HL-60 (cell line): ENCODE measurements around the gene CCDC51.

Experiments
- GABPA ChIP-seq: IDR thresholded peaks from 2 replicates; pipeline ENCODE4 v1.6.1; 2012; ENCODE audit warnings: low read depth
- POLR2AphosphoS5 ChIP-seq: IDR thresholded peaks from 2 replicates; pipeline ENCODE4 v1.6.1; 2012; ENCODE audit warnings: low read depth
- TF ChIP-seq, protein P1 (sequence below): IDR thresholded peaks from one replicate; pipeline ENCODE4 v1.5.1; 2011; ENCODE audit warnings: low read length, control low read depth, inconsistent platforms; ENCODE audit not compliant: insufficient read depth
- TF ChIP-seq, protein P2 (sequence below): IDR thresholded peaks from 2 replicates; pipeline ENCODE4 v1.6.1; 2012; ENCODE audit warnings: low read depth; ENCODE audit not compliant: insufficient replicate concordance

DNA sequence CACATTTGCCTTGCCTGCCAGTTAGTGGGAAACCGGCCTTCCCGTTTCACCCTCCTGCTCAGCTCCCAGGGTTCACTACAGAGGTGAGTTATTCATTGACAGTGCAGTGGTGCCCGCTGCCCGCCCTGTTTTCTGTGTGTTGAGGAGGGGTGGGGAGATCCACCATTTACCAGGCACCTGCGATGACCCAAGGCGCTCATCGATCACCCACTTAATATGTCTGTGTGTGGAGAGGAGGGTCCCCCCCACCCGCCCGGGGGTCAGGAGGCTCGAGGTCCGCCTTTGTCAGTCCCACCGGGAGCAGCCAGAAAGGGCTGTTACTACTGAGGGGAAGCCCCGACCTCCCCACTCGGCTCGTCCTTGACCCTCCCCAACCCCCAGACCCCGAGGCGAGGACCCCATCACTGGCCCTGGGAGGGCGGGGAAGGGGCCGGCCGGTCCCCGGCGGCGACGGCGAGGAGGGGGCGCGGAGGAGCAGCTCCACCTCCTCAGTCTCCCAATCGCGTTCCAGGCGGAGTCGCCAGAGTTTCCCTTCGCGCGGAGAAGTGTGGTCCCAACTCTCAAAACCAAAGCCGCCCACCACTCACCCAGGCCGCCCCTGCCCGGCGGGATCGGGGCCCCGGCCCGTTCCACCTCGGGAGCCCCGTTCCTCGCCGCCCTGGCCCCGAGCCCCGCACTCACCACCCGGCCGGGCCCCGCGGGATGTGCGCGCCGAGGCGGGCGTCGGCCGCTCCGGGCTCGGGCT lies 11.2 kb downstream of the CCDC51 start:
- TF ChIP-seq, protein P1, sequence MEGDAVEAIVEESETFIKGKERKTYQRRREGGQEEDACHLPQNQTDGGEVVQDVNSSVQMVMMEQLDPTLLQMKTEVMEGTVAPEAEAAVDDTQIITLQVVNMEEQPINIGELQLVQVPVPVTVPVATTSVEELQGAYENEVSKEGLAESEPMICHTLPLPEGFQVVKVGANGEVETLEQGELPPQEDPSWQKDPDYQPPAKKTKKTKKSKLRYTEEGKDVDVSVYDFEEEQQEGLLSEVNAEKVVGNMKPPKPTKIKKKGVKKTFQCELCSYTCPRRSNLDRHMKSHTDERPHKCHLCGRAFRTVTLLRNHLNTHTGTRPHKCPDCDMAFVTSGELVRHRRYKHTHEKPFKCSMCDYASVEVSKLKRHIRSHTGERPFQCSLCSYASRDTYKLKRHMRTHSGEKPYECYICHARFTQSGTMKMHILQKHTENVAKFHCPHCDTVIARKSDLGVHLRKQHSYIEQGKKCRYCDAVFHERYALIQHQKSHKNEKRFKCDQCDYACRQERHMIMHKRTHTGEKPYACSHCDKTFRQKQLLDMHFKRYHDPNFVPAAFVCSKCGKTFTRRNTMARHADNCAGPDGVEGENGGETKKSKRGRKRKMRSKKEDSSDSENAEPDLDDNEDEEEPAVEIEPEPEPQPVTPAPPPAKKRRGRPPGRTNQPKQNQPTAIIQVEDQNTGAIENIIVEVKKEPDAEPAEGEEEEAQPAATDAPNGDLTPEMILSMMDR, result no peak
- TF ChIP-seq POLR2AphosphoS5, result no peak
- TF ChIP-seq GABPA, result no peak
- TF ChIP-seq, protein P2, sequence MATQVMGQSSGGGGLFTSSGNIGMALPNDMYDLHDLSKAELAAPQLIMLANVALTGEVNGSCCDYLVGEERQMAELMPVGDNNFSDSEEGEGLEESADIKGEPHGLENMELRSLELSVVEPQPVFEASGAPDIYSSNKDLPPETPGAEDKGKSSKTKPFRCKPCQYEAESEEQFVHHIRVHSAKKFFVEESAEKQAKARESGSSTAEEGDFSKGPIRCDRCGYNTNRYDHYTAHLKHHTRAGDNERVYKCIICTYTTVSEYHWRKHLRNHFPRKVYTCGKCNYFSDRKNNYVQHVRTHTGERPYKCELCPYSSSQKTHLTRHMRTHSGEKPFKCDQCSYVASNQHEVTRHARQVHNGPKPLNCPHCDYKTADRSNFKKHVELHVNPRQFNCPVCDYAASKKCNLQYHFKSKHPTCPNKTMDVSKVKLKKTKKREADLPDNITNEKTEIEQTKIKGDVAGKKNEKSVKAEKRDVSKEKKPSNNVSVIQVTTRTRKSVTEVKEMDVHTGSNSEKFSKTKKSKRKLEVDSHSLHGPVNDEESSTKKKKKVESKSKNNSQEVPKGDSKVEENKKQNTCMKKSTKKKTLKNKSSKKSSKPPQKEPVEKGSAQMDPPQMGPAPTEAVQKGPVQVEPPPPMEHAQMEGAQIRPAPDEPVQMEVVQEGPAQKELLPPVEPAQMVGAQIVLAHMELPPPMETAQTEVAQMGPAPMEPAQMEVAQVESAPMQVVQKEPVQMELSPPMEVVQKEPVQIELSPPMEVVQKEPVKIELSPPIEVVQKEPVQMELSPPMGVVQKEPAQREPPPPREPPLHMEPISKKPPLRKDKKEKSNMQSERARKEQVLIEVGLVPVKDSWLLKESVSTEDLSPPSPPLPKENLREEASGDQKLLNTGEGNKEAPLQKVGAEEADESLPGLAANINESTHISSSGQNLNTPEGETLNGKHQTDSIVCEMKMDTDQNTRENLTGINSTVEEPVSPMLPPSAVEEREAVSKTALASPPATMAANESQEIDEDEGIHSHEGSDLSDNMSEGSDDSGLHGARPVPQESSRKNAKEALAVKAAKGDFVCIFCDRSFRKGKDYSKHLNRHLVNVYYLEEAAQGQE, result no peak
